MCF 10A (cell line): Measurements from ENCODE around the gene ADGRD1. TPM values are rescaled to one million over a fixed set of nuclear protein-coding genes. Genes with fewer than 3 reads are reported as not detected.

ENCODE experiments used
- BruUV-seq: library from RNA; stranded (reverse); fragments of 400-500 nt; replicated peaks from 2 replicates; lab custom pipeline; 2021; lab: Mats Ljungman, UMichigan
- CTCF ChIA-PET: fragments of 300-600 bp; sonication (Branson Sonifier 250); formaldehyde crosslinking; extraction: SDS; loops from one replicate; lab custom pipeline; 2021; ENCODE audit warnings: antibody characterized with exemption, inconsistent platforms; lab: Yijun Ruan, JAX
- POLR2A ChIA-PET: fragments of 300-600, 350-650 bp; sonication (Branson Sonifier 250); formaldehyde crosslinking; extraction: SDS; loops from one replicate; lab custom pipeline; 2020; ENCODE audit warnings: antibody characterized with exemption, inconsistent platforms; lab: Yijun Ruan, JAX
- DNase-seq: peaks from one replicate; pipeline ENCODE4 v3.0.0-alpha.2; 2018; ENCODE audit not compliant: unreplicated experiment
- H3K27ac Mint-ChIP-seq: one replicate; pipeline ENCODE4 v1.8.0; 2022; ENCODE audit warnings: mild to moderate bottlenecking, low read depth, mixed read lengths; ENCODE audit not compliant: unreplicated experiment
- H3K27me3 Mint-ChIP-seq: one replicate; pipeline ENCODE4 v1.8.0; 2022; ENCODE audit warnings: mixed read lengths; ENCODE audit not compliant: insufficient read depth, unreplicated experiment
- H3K36me3 Mint-ChIP-seq: one replicate; pipeline ENCODE4 v1.8.0; 2022; ENCODE audit warnings: mild to moderate bottlenecking, moderate library complexity, mixed read lengths; ENCODE audit not compliant: insufficient read depth, unreplicated experiment
- H3K4me1 Mint-ChIP-seq: one replicate; pipeline ENCODE4 v1.8.0; 2022; ENCODE audit warnings: mixed read lengths; ENCODE audit not compliant: insufficient read depth, unreplicated experiment
- H3K4me3 Mint-ChIP-seq: one replicate; pipeline ENCODE4 v1.8.0; 2022; ENCODE audit warnings: mild to moderate bottlenecking, moderate library complexity, mixed read lengths; ENCODE audit not compliant: unreplicated experiment
- H3K9me3 Mint-ChIP-seq: one replicate; pipeline ENCODE4 v1.8.0; 2022; ENCODE audit warnings: mixed read lengths; ENCODE audit not compliant: unreplicated experiment
- CTCF ChIP-seq: fragments of 200-600 bp; IDR thresholded peaks from one replicate; pipeline ENCODE4 v1.8.0; 2022; ENCODE audit warnings: antibody characterized with exemption, mild to moderate bottlenecking; ENCODE audit not compliant: unreplicated experiment
- intact Hi-C: fragments of 100-400 bp; cut with micrococcal nuclease; formaldehyde crosslinking; loops from 2 replicates; pipeline ENCODE4 v1.14.1; 2022
- total RNA-seq: library from RNA; stranded (reverse); gene quantifications from 2 replicates; pipeline ENCODE4 v1.2.3, GENCODE V29; 2022

Gene ADGRD1
- total RNA-seq, 1 experiment from 2014 or later: 0.68 TPM

- CTCF ChIA-PET: interaction anchor here (0.9 to 1.3 kb wide), 4 partner anchors 9 to 302 kb away, joined by 3 to 9 read pairs (median 4); no protein-coding TSS in a partner anchor
These were observed 198.0 kb downstream of the ADGRD1 start for GRCh38 chr12:131151558-131152345.

GRCh38 chr12:131152587-131152986, 198.9 kb downstream of the ADGRD1 start:
- ChIA-PET CTCF (interaction anchor here (0.9 to 1.3 kb wide), 3 partner anchors 20 to 302 kb away, joined by 3 to 9 read pairs (median 5); no protein-coding TSS in a partner anchor), POLR2A (no interaction called here)
- Mint-ChIP-seq H3K4me3 (no peak overlapping the region), H3K27me3 (peaks cover 33% of the 10 kb centered on the region), H3K27ac (no peak overlapping the region), H3K9me3 (no peaks in the 10 kb centered on the region), H3K36me3 (no peaks in the 10 kb centered on the region), H3K4me1 (no peaks in the 10 kb centered on the region)
- intact Hi-C loops: no loop called here
- TF ChIP-seq CTCF: no peak
- BruUV-seq: no TSS peak
- no peak for DNase-seq

More at GRCh38 chr12:131151558-131152345, 198.0 kb downstream of the ADGRD1 start:
- TF ChIP-seq CTCF: no peak
- Mint-ChIP-seq H3K9me3 (no peaks in the 10 kb centered on the region), H3K27ac (no peak overlapping the region), H3K4me1 (no peaks in the 10 kb centered on the region), H3K36me3 (no peaks in the 10 kb centered on the region), H3K4me3 (no peak overlapping the region), H3K27me3 (peaks cover 33% of the 10 kb centered on the region)
- DNase-seq: no peak
- POLR2A ChIA-PET: no interaction called here
- no TSS peak for BruUV-seq
- intact Hi-C loops: no loop called here

- intact Hi-C loops: no loop called here
- DNase-seq: no peak
- POLR2A ChIA-PET: no interaction called here
- BruUV-seq: no TSS peak
- Mint-ChIP-seq H3K4me1 (no peaks in the 10 kb centered on the region), H3K9me3 (no peaks in the 10 kb centered on the region), H3K36me3 (no peaks in the 10 kb centered on the region), H3K4me3 (no peak overlapping the region), H3K27ac (no peak overlapping the region), H3K27me3 (peaks cover 33% of the 10 kb centered on the region)
- CTCF ChIA-PET: no interaction called here
- no peak for TF ChIP-seq CTCF
These were observed 199.3 kb downstream of the ADGRD1 start for GRCh38 chr12:131153016-131153415.

GRCh38 chr12:131153956-131154355, 200.2 kb downstream of the ADGRD1 start:
- Mint-ChIP-seq H3K27ac (no peak overlapping the region), H3K27me3 (peaks cover 33% of the 10 kb centered on the region), H3K4me3 (no peak overlapping the region), H3K36me3 (no peaks in the 10 kb centered on the region), H3K9me3 (no peaks in the 10 kb centered on the region), H3K4me1 (no peaks in the 10 kb centered on the region)
- BruUV-seq: no TSS peak
- TF ChIP-seq CTCF: no peak
- CTCF ChIA-PET: interaction anchor here (2.9 kb wide), 1 partner anchor 21 kb away, joined by 9 read pairs; no protein-coding TSS in a partner anchor
- DNase-seq: no peak
- intact Hi-C loops: no loop called here
- POLR2A ChIA-PET: interaction anchor here (0.6 kb wide), 1 partner anchor 24 kb away, joined by 3 read pairs; no protein-coding TSS in a partner anchor
